Measurements from ENCODE around the gene KNTC1. TPM values are rescaled to one million over a fixed set of nuclear protein-coding genes. Genes with fewer than 3 reads are reported as not detected.

KNTC1 gene
- 18.8 to 25.6 TPM (median 22.0 TPM) in 5 replicates for total RNA-seq (2022; extraction: Qiagen RNA extraction; ENCODE audit: low read depth)

GRCh38 chr12:122526683-122527477 lies at the start of gene KNTC1, which contains the start of gene RSRC2:
Gene KNTC1, plus strand, starts transcription at chr12:122527249. Its CDS starts 2,815 bp downstream, at chr12:122530064.
Gene RSRC2, minus strand, starts transcription at chr12:122526936. Its CDS starts 83 bp downstream, at chr12:122526853.

GRCh38 chr12:122500685-122501488 lies 26.2 kb upstream of the KNTC1 start, which contains the start of gene ZCCHC8:
Gene ZCCHC8, minus strand, starts transcription at chr12:122500932. Its CDS starts 92 bp downstream, at chr12:122500840.

Other genes starting within 250 kb of the KNTC1 start
- 29.5 to 46.5 TPM (median 37.8 TPM) in 5 replicates for gene CLIP1, start 104.6 kb upstream of the KNTC1 start, total RNA-seq (2022; extraction: Qiagen RNA extraction; ENCODE audit: low read depth)
- gene ZCCHC8, start 26.3 kb upstream of the KNTC1 start, total RNA-seq (2022; extraction: Qiagen RNA extraction; ENCODE audit: low read depth): 20.7 to 23.4 TPM (median 22.8 TPM) in 5 replicates
- gene RSRC2, start 313 bp upstream of the KNTC1 start, total RNA-seq (2022; extraction: Qiagen RNA extraction; ENCODE audit: low read depth): 43.4 to 61.1 TPM (median 55.3 TPM) in 5 replicates
- 0.06 TPM in 1 of 5 replicates, not detected in the others for gene HCAR2, start 176.1 kb downstream of the KNTC1 start, total RNA-seq (2022; extraction: Qiagen RNA extraction; ENCODE audit: low read depth)
- gene HCAR3, start 189.6 kb downstream of the KNTC1 start, total RNA-seq (2022; extraction: Qiagen RNA extraction; ENCODE audit: low read depth): 0.17 TPM in 1 of 5 replicates, not detected in the others
- gene HCAR1, start 203.6 kb downstream of the KNTC1 start, total RNA-seq (2022; extraction: Qiagen RNA extraction; ENCODE audit: low read depth): 0.03 to 0.07 TPM (median 0.06 TPM) in 4 of 5 replicates, not detected in the other
- 51.7 to 58.3 TPM (median 56.0 TPM) in 5 replicates for gene DENR, start 225.6 kb downstream of the KNTC1 start, total RNA-seq (2022; extraction: Qiagen RNA extraction; ENCODE audit: low read depth)
- 0.07 to 0.10 TPM (median 0.08 TPM) in 3 of 5 replicates, not detected in the others for gene CCDC62, start 247.3 kb downstream of the KNTC1 start, total RNA-seq (2022; extraction: Qiagen RNA extraction; ENCODE audit: low read depth)

All from A549 treated with GW870086 at 1 μM for 4 hours (cell line).